ENCODE data around the gene GPR148. TPM values are rescaled to one million over a fixed set of nuclear protein-coding genes. Genes with fewer than 3 reads are reported as not detected.
"Not testable (repeated sequence)": the region's sequence is repeated elsewhere in the genome, so short reads cannot be mapped to it uniquely, and the experiment has no call there.

The GPR148 gene, protein sequence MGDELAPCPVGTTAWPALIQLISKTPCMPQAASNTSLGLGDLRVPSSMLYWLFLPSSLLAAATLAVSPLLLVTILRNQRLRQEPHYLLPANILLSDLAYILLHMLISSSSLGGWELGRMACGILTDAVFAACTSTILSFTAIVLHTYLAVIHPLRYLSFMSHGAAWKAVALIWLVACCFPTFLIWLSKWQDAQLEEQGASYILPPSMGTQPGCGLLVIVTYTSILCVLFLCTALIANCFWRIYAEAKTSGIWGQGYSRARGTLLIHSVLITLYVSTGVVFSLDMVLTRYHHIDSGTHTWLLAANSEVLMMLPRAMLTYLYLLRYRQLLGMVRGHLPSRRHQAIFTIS
- polyA plus RNA-seq (2013, experiment 1 of 2): not detected
- polyA plus RNA-seq (2013, experiment 2 of 2): not detected

DNA sequence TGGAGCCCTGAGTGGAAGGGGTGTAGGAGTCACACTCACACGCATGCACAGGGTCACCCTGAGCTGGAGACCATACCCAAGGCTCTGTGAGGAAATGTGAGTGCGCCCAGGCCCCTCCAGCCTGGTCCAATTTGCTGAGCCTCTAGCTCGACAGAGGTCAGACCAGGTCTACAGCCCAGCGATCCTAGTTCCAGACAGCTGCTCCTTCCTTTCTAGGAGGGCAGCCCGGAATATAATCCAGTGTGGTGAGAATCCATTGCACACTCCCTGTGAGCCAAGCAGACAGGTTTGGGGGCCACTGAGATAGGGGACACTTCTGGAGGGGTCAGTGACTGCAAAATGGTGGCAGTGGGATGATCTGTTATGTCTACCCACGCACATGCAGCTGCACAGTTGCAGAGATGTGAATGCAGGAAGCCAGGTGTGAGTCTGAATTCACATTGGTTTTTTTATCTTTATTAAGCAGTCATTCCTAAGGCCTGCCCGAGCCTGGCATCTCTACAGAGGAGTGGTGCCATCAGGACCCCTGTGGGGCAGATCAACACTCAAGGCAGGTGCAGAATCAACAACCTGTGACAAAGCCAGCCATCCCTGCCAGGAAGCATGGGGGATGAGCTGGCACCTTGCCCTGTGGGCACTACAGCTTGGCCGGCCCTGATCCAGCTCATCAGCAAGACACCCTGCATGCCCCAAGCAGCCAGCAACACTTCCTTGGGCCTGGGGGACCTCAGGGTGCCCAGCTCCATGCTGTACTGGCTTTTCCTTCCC, at the start of gene GPR148:
TSS of gene GPR148 (plus strand) at position 522 of the 768 bp plus-strand sequence. CDS start at position 604, 82 bp downstream.
- Histone ChIP-seq H3K4me3 (ENCODE audit: low read length in 2 of 2) (peak within 1 kb of the TSS in 1 of 2 donors; percentile 77), H3K36me3 (replicated peaks in 1 of 2; ENCODE audit: control insufficient read depth in 2 of 2, insufficient read depth in 2 of 2, low read length in 2 of 2) (no peaks in the 10 kb centered on the region), H3K79me1 (ENCODE audit: low read depth, low read length) (no peaks in the 10 kb centered on the region), H3K27me3 (ENCODE audit: control insufficient read depth in 3 of 3, insufficient read depth in 3 of 3, low read depth in 1 of 3, low read length in 3 of 3) (peaks cover 0 to 26% (median 14%) of the 10 kb centered on the region in 3 experiments), H2AFZ (ENCODE audit: low read length) (peak within 1 kb of the TSS; percentile 92), H2AK5ac (ENCODE audit: low read depth, low read length) (peak within 1 kb of the TSS; percentile 51), H3K4ac (ENCODE audit: low read length) (no peak within 1 kb of the TSS), H2BK120ac (ENCODE audit: low read depth, low read length) (no peak within 1 kb of the TSS), H3K4me2 (ENCODE audit: insufficient read depth, low read length, poor library complexity, severe bottlenecking) (peak within 1 kb of the TSS; percentile 91), H2BK12ac (ENCODE audit: low read length) (no peak within 1 kb of the TSS), H2BK5ac (ENCODE audit: low read length) (peak within 1 kb of the TSS; percentile 42), H4K8ac (ENCODE audit: low read depth, low read length) (no peak within 1 kb of the TSS), H3K23ac (ENCODE audit: low read depth, low read length, poor library complexity) (peak within 1 kb of the TSS; percentile 67), H3K27ac (replicated peaks; ENCODE audit: low read length) (no peak within 1 kb of the TSS), H3K14ac (ENCODE audit: low read length) (no peak within 1 kb of the TSS), H3K4me1 (ENCODE audit: control insufficient read depth in 2 of 2, insufficient read depth in 1 of 2, low read depth in 1 of 2, low read length in 2 of 2) (peaks cover 0 to 8% of the 10 kb centered on the region in 2 donors), H3K9ac (ENCODE audit: low read depth, low read length, poor library complexity) (peak within 1 kb of the TSS; percentile 73), H3K9me3 (replicated peaks in 1 of 2; ENCODE audit: control insufficient read depth in 2 of 2, insufficient read depth in 1 of 2, low read depth in 1 of 2, low read length in 2 of 2) (peaks cover 0 to 1% of the 10 kb centered on the region in 2 donors), H4K91ac (ENCODE audit: low read depth, low read length, poor library complexity) (no peak within 1 kb of the TSS), H2BK15ac (ENCODE audit: low read length) (peak within 1 kb of the TSS; percentile 50), H3K18ac (ENCODE audit: low read length) (peak within 1 kb of the TSS; percentile 82)
- no CpG with 5 or more reads among the region's 8 CpGs for WGBS, 2 donors (ENCODE audit: extremely low coverage in 2 of 2, insufficient read length in 2 of 2, insufficient replicate concordance in 1 of 2)
- DNase-seq (ENCODE audit: low spot score): no peak

DNA sequence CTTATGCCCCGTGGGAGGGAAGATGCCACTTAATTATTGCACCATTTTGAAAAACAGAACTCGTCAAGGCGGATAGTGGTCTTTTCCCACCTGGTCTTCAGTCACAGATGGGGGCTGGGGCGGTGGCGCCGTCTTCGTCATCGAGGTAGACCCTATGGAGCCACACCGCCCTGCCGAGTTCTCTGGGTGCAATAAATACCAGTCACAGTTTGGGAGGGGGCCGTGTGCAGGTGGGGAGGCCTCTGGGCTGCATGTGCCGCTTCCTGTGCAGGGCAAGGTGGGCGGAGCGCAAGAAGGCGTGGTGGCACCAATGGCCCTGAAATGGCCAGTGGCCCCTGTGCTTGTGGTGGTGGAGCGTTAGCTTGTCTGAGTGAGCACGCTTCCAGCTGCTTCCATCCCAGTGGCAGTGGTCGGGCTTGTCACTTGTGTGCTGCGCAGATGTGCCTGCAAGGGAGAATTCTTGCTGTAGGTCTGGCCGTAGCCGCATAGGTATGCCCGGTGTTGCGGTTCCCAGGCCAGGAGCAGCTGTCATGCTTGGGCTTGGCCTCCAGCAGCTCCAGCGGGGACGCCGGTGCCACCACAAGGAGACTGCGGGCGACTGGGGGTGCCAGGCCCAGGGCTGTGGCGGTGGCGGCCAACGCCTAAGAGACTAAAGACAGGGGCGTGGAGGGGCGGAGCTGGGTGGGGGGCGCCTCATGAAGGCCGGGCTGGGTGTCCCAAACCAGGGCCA, 36.7 kb upstream of the GPR148 start:
- not testable (repeated sequence) for H2BK15ac ChIP-seq (ENCODE audit: low read length)

DNA sequence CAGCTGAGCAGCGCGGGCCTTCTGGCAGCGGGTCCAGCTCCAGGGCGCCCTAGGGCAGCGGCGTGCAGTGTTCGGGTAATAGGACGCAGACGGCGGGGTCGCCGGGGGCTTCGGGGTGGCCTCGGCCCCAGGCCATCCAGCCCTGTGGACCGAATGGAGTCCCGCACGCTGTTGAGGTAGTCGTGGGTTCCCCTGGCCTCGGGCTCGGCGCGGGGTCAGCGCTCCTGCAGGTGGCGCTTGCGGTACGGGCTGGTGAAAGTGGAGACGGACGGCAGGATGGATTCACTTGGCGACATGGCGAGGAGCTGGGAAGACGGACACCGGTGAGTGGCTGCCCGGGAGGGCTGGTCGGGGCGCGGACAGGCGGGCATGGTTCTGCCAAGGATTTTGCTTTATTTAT, 35.4 kb upstream of the GPR148 start:
- WGBS, 2 donors (ENCODE audit: extremely low coverage in 2 of 2, insufficient read length in 2 of 2, insufficient replicate concordance in 1 of 2): no CpG with 5 or more reads among the region's 37 CpGs
- H3K4ac ChIP-seq (ENCODE audit: low read length); H3K27me3 ChIP-seq (ENCODE audit: control insufficient read depth in 3 of 3, insufficient read depth in 3 of 3, low read depth in 1 of 3, low read length in 3 of 3); H3K14ac ChIP-seq (ENCODE audit: low read length); H3K27ac ChIP-seq (replicated peaks; ENCODE audit: low read length); H3K4me3 ChIP-seq (ENCODE audit: low read length in 2 of 2); H3K9me3 ChIP-seq (replicated peaks in 1 of 2; ENCODE audit: control insufficient read depth in 2 of 2, insufficient read depth in 1 of 2, low read depth in 1 of 2, low read length in 2 of 2); H2BK12ac ChIP-seq (ENCODE audit: low read length); H2BK15ac ChIP-seq (ENCODE audit: low read length); DNase-seq (ENCODE audit: low spot score); H2AK5ac ChIP-seq (ENCODE audit: low read depth, low read length); H3K36me3 ChIP-seq (replicated peaks in 1 of 2; ENCODE audit: control insufficient read depth in 2 of 2, insufficient read depth in 2 of 2, low read length in 2 of 2); H2AFZ ChIP-seq (ENCODE audit: low read length); H3K18ac ChIP-seq (ENCODE audit: low read length); H2BK120ac ChIP-seq (ENCODE audit: low read depth, low read length); H4K8ac ChIP-seq (ENCODE audit: low read depth, low read length); H3K79me1 ChIP-seq (ENCODE audit: low read depth, low read length); H3K23ac ChIP-seq (ENCODE audit: low read depth, low read length, poor library complexity); H3K9ac ChIP-seq (ENCODE audit: low read depth, low read length, poor library complexity); H4K91ac ChIP-seq (ENCODE audit: low read depth, low read length, poor library complexity); H2BK5ac ChIP-seq (ENCODE audit: low read length); H3K4me1 ChIP-seq (ENCODE audit: control insufficient read depth in 2 of 2, insufficient read depth in 1 of 2, low read depth in 1 of 2, low read length in 2 of 2): not testable (repeated sequence)
- H3K4me2 ChIP-seq (ENCODE audit: insufficient read depth, low read length, poor library complexity, severe bottlenecking): peak overlapping the region; percentile 40

More for the DNA sequence above, 36.7 kb upstream of the GPR148 start:
- not testable (repeated sequence) for H4K91ac ChIP-seq (ENCODE audit: low read depth, low read length, poor library complexity); H3K4me2 ChIP-seq (ENCODE audit: insufficient read depth, low read length, poor library complexity, severe bottlenecking); H3K14ac ChIP-seq (ENCODE audit: low read length); DNase-seq (ENCODE audit: low spot score); H3K4me3 ChIP-seq (ENCODE audit: low read length in 2 of 2); H3K27me3 ChIP-seq (ENCODE audit: control insufficient read depth in 3 of 3, insufficient read depth in 3 of 3, low read depth in 1 of 3, low read length in 3 of 3); H3K23ac ChIP-seq (ENCODE audit: low read depth, low read length, poor library complexity); H2BK120ac ChIP-seq (ENCODE audit: low read depth, low read length); H3K9ac ChIP-seq (ENCODE audit: low read depth, low read length, poor library complexity); H2BK12ac ChIP-seq (ENCODE audit: low read length); H2BK5ac ChIP-seq (ENCODE audit: low read length); H3K27ac ChIP-seq (replicated peaks; ENCODE audit: low read length); H3K4ac ChIP-seq (ENCODE audit: low read length); H3K18ac ChIP-seq (ENCODE audit: low read length); H2AK5ac ChIP-seq (ENCODE audit: low read depth, low read length); H3K4me1 ChIP-seq (ENCODE audit: control insufficient read depth in 2 of 2, insufficient read depth in 1 of 2, low read depth in 1 of 2, low read length in 2 of 2); H3K36me3 ChIP-seq (replicated peaks in 1 of 2; ENCODE audit: control insufficient read depth in 2 of 2, insufficient read depth in 2 of 2, low read length in 2 of 2); H4K8ac ChIP-seq (ENCODE audit: low read depth, low read length); H2AFZ ChIP-seq (ENCODE audit: low read length); H3K79me1 ChIP-seq (ENCODE audit: low read depth, low read length); H3K9me3 ChIP-seq (replicated peaks in 1 of 2; ENCODE audit: control insufficient read depth in 2 of 2, insufficient read depth in 1 of 2, low read depth in 1 of 2, low read length in 2 of 2)
- no CpG with 5 or more reads among the region's 35 CpGs for WGBS, 2 donors (ENCODE audit: extremely low coverage in 2 of 2, insufficient read length in 2 of 2, insufficient replicate concordance in 1 of 2)

Measured in neuronal stem cell (in vitro differentiated cells).